Body of pancreas (tissue), 4 donors: ENCODE data around the gene USH2A.

ENCODE experiments used
- POLR2A ChIP-seq, 3 donors: fragments of 450-650 bp; IDR thresholded peaks; one replicate each; pipeline ENCODE4 v1.6.1; 2016; ENCODE audit warnings: antibody characterized with exemption in 3 of 3, mild to moderate bottlenecking in 2 of 3
- TF ChIP-seq, protein P1 (sequence below), 7 experiments: fragments of 450-650 bp in 4 of 7; fragments of 200-600 bp in 3 of 7; sonication (generic) in 3 of 7; IDR thresholded peaks; one replicate each; pipeline ENCODE4 v1.5.1; 2016 to 2019; ENCODE audit warnings: antibody characterized with exemption in 7 of 7

DNA sequence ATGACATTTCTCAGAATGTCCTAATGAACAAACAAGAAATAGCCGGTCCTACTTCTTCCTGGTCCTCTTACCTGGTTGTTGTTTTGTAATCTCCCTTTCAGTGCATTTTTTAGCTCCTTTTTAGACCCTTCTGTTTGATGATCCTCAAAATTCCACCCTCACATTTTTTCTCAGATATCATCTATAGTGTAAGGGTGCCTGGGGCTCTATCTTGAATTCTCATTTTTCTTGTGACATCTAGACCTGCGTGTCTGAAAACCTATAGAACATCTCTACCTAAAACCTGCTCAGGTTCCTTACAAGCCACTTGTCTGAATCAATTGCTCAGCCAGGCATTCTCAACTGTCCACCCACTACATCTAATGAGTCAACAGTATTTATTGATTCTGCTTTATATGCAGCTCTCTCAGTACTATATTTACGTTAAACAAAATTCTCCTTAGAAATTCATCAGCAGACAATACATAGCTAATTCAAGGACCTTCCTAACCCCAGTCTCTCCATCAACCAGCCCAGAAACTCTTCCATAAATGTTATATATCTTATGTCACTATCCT, 36.5 kb upstream of the USH2A start:
- TF ChIP-seq, protein P1, sequence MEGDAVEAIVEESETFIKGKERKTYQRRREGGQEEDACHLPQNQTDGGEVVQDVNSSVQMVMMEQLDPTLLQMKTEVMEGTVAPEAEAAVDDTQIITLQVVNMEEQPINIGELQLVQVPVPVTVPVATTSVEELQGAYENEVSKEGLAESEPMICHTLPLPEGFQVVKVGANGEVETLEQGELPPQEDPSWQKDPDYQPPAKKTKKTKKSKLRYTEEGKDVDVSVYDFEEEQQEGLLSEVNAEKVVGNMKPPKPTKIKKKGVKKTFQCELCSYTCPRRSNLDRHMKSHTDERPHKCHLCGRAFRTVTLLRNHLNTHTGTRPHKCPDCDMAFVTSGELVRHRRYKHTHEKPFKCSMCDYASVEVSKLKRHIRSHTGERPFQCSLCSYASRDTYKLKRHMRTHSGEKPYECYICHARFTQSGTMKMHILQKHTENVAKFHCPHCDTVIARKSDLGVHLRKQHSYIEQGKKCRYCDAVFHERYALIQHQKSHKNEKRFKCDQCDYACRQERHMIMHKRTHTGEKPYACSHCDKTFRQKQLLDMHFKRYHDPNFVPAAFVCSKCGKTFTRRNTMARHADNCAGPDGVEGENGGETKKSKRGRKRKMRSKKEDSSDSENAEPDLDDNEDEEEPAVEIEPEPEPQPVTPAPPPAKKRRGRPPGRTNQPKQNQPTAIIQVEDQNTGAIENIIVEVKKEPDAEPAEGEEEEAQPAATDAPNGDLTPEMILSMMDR (IDR thresholded peaks at IDR 0.05) = no peak
- no peak for TF ChIP-seq POLR2A (IDR thresholded peaks at IDR 0.05)
